OCI-LY1 (cell line): Measurements from ENCODE around the gene ZNF260.

Experiments
- H2AFZ ChIP-seq: fragments of 200-600 bp; sonication (generic), shearing (Covaris generic); 2 replicates; pipeline ENCODE4 v1.6.0; 2014; ENCODE audit warnings: antibody characterized with exemption, mild to moderate bottlenecking, low read length
- H3F3A ChIP-seq: fragments of 200-600 bp; sonication (generic), shearing (Covaris generic); 2 replicates; pipeline ENCODE4 v1.6.0; 2014; ENCODE audit warnings: mild to moderate bottlenecking, antibody characterized with exemption, low read length, moderate library complexity; ENCODE audit not compliant: insufficient read depth
- H3K27ac ChIP-seq: fragments of 200-600 bp; sonication (generic); 2 replicates; pipeline ENCODE4 v1.5.1; 2014; ENCODE audit warnings: low read length, mixed run types, mild to moderate bottlenecking, low read depth; ENCODE audit not compliant: poor library complexity, severe bottlenecking
- H3K27me3 ChIP-seq: fragments of 200-600 bp; sonication (generic); 2 replicates; pipeline ENCODE4 v1.6.0; 2014; ENCODE audit warnings: antibody characterized with exemption, mild to moderate bottlenecking, low read length, moderate library complexity; ENCODE audit not compliant: insufficient read depth
- H3K36me3 ChIP-seq: fragments of 200-600 bp; sonication (generic); 2 replicates; pipeline ENCODE4 v1.6.1; 2014; ENCODE audit warnings: mild to moderate bottlenecking, antibody characterized with exemption, low read length, moderate library complexity, mixed read lengths; ENCODE audit not compliant: insufficient read depth
- H3K4me1 ChIP-seq: fragments of 200-600 bp; sonication (generic); 2 replicates; pipeline ENCODE4 v1.5.1; 2014; ENCODE audit warnings: mild to moderate bottlenecking, low read length, moderate library complexity; ENCODE audit not compliant: insufficient read depth, severe bottlenecking
- H3K4me2 ChIP-seq: fragments of 200-600 bp; sonication (generic), shearing (Covaris generic); 2 replicates; pipeline ENCODE4 v1.6.1; 2014; ENCODE audit warnings: low read length
- H3K4me3 ChIP-seq: fragments of 200-600 bp; sonication (generic); 2 replicates; pipeline ENCODE4 v1.5.1; 2014; ENCODE audit warnings: low read length, low read depth, mild to moderate bottlenecking, mixed read lengths; ENCODE audit not compliant: poor library complexity, severe bottlenecking
- H3K79me2 ChIP-seq: fragments of 200-600 bp; shearing (Covaris generic); 2 replicates; pipeline ENCODE4 v1.6.1; 2016; ENCODE audit warnings: mixed run types, low read length, mixed read lengths; ENCODE audit not compliant: insufficient read depth
- H3K9ac ChIP-seq: fragments of 200-600 bp; sonication (generic), shearing (Covaris generic); 2 replicates; pipeline ENCODE4 v1.6.1; 2014; ENCODE audit warnings: mild to moderate bottlenecking, low read length, mixed read lengths
- H3K9me2 ChIP-seq: fragments of 200-600 bp; sonication (generic), shearing (Covaris generic); 2 replicates; pipeline ENCODE4 v1.6.1; 2014; ENCODE audit warnings: low read depth, mild to moderate bottlenecking, low read length, mixed read lengths
- H3K9me3 ChIP-seq: fragments of 200-600 bp; shearing (Covaris generic); 2 replicates; pipeline ENCODE4 v1.6.1; 2014; ENCODE audit warnings: low read length, mixed read lengths
- H4K20me1 ChIP-seq: fragments of 200-600 bp; sonication (generic), shearing (Covaris generic); 2 replicates; pipeline ENCODE4 v1.6.0; 2016; ENCODE audit warnings: mild to moderate bottlenecking, low read length; ENCODE audit not compliant: insufficient read depth
- CTCF ChIP-seq: fragments of 200-600 bp; sonication (generic), shearing (Covaris generic); IDR thresholded peaks from 2 replicates; pipeline ENCODE4 v1.5.1; 2017; ENCODE audit warnings: mild to moderate bottlenecking, antibody characterized with exemption, low read length, moderate library complexity, mixed read lengths
- EZH2 ChIP-seq: fragments of 200-600 bp; sonication (generic), shearing (Covaris generic); IDR thresholded peaks from 2 replicates; pipeline ENCODE4 v1.8.0; 2017; ENCODE audit warnings: borderline replicate concordance, mixed run types, mild to moderate bottlenecking, antibody characterized with exemption, low read length, moderate library complexity, mixed read lengths

ZNF260 gene

GRCh38 chr19:36573895-36574720 is 46.0 kb upstream of the ZNF260 start:
- peak overlapping the region; percentile 76 for H3K4me2 ChIP-seq
- peaks cover 20% of the 10 kb centered on the region for H3K4me1 ChIP-seq
- peak overlapping the region; percentile 73 for H3K4me3 ChIP-seq
- H3K9ac ChIP-seq: peak overlapping the region; percentile 81
- no peak overlapping the region for H2AFZ ChIP-seq
- no peak for TF ChIP-seq EZH2
- TF ChIP-seq CTCF: no peak
- H3F3A ChIP-seq: no peaks in the 10 kb centered on the region
- peaks cover 2% of the 10 kb centered on the region for H3K9me3 ChIP-seq
- H3K27me3 ChIP-seq: no peaks in the 10 kb centered on the region
- H3K36me3 ChIP-seq: peaks cover 69% of the 10 kb centered on the region
- H3K27ac ChIP-seq: peak overlapping the region; percentile 51
- H3K9me2 ChIP-seq: no peaks in the 10 kb centered on the region
- H4K20me1 ChIP-seq: no peaks in the 10 kb centered on the region
- H3K79me2 ChIP-seq: peaks cover 27% of the 10 kb centered on the region

- peaks cover 20% of the 10 kb centered on the region for H3K4me1 ChIP-seq
- H3K9ac ChIP-seq: peak within 1 kb of the TSS; percentile 81
- TF ChIP-seq EZH2 (no peak), CTCF (no peak)
- H3K27ac ChIP-seq: peak within 1 kb of the TSS; percentile 51
- no peak within 1 kb of the TSS for H2AFZ ChIP-seq
- H3K4me2 ChIP-seq: peak within 1 kb of the TSS; percentile 76
- H3K9me3 ChIP-seq: peaks cover 2% of the 10 kb centered on the region
- no peaks in the 10 kb centered on the region for H3K9me2 ChIP-seq
- H3K27me3 ChIP-seq: no peaks in the 10 kb centered on the region
- H3K36me3 ChIP-seq: peaks cover 69% of the 10 kb centered on the region
- H3K79me2 ChIP-seq: peaks cover 27% of the 10 kb centered on the region
- H3K4me3 ChIP-seq: peak within 1 kb of the TSS; percentile 73
- no peaks in the 10 kb centered on the region for H3F3A ChIP-seq
- H4K20me1 ChIP-seq: no peaks in the 10 kb centered on the region
Observed at GRCh38 chr19:36573020-36573894, 45.2 kb upstream of the ZNF260 start, which contains the start of gene ZNF529. TSS of gene ZNF529 (minus strand) at chr19:36573292. CDS start at chr19:36572346, 946 bp downstream.

DNA sequence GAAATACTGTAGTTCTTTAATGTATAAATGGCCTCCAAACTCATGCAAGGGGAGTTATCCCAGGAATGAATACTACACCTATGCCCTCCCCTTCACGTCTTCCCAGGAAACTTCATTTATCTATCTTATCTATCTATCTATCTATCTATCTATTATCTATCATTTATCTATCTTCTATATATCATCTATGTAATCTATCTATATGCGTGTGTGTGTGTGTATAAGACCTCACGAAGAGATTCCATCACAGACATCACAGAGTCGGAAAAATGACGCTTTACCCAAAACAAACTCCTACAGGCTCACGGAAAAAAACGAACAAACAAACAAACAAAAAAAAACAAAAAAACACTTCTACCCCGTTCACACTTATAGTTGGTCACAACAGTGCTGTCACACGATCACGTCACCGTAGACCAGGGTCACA is 44.5 kb upstream of the ZNF260 start:
- TF ChIP-seq EZH2: no peak
- TF ChIP-seq CTCF: no peak
- Histone ChIP-seq H3K27me3 (no peaks in the 10 kb centered on the region), H3K4me3 (peak overlapping the region; percentile 73), H3K9me3 (peaks cover 8% of the 10 kb centered on the region), H3K36me3 (peaks cover 71% of the 10 kb centered on the region), H3K4me2 (peak overlapping the region; percentile 76), H3F3A (no peaks in the 10 kb centered on the region), H3K9me2 (no peaks in the 10 kb centered on the region), H4K20me1 (no peaks in the 10 kb centered on the region), H3K79me2 (peaks cover 27% of the 10 kb centered on the region), H3K9ac (peak overlapping the region; percentile 81), H3K4me1 (peaks cover 20% of the 10 kb centered on the region), H3K27ac (no peak overlapping the region), H2AFZ (no peak overlapping the region)
